D721Med (cell line): ENCODE data around the gene TRIM63.
"Not testable (repeated sequence)": the region's sequence is repeated elsewhere in the genome, so short reads cannot be mapped to it uniquely, and the experiment has no call there.

Experiments
- DNase-seq: peaks from one replicate; pipeline ENCODE4 v3.0.0; 2011; ENCODE audit warnings: low spot score; ENCODE audit not compliant: insufficient read length
- FAIRE-seq: peaks from 2 replicates; lab custom pipeline; 2011; peaks lifted over from hg19 to GRCh38; lab: Jason Lieb, UNC
- CTCF ChIP-seq: IDR thresholded peaks from 2 replicates; pipeline ENCODE4 v1.5.1; 2012; ENCODE audit warnings: mild to moderate bottlenecking, control low read depth; ENCODE audit not compliant: insufficient read depth; ENCODE audit errors: missing control alignments

TRIM63 gene

GRCh38 chr1:26102526-26102925, 35.1 kb upstream of the TRIM63 start:
- DNase-seq (no peak), FAIRE-seq (no peak)
- no peak for TF ChIP-seq CTCF

- DNase-seq (no peak), FAIRE-seq (no peak)
- TF ChIP-seq CTCF = no peak
Observed at GRCh38 chr1:26102119-26102518, 34.7 kb upstream of the TRIM63 start.

GRCh38 chr1:26100204-26100603, 32.8 kb upstream of the TRIM63 start:
- FAIRE-seq, DNase-seq: not testable (repeated sequence)

GRCh38 chr1:26099780-26100179, 32.4 kb upstream of the TRIM63 start:
- no peak for DNase-seq
- TF ChIP-seq CTCF = no peak
- no peak for FAIRE-seq

- DNase-seq = no peak
- no peak for TF ChIP-seq CTCF
- no peak for FAIRE-seq
Observed at GRCh38 chr1:26098602-26099001, 31.2 kb upstream of the TRIM63 start.

- no peak for FAIRE-seq
- no peak for DNase-seq
- TF ChIP-seq CTCF = no peak
Observed at GRCh38 chr1:26097696-26098095, 30.3 kb upstream of the TRIM63 start.

GRCh38 chr1:26096471-26096870, 29.0 kb upstream of the TRIM63 start:
- FAIRE-seq (no peak), DNase-seq (no peak)
- TF ChIP-seq CTCF = no peak

GRCh38 chr1:26094677-26095383, 27.4 kb upstream of the TRIM63 start:
- DNase-seq (no peak), FAIRE-seq (no peak)
- TF ChIP-seq CTCF = no peak
